HG03196 (cell line): ENCODE measurements around the gene BRD1.
"Not testable (repeated sequence)": the region's sequence is repeated elsewhere in the genome, so short reads cannot be mapped to it uniquely, and the experiment has no call there.

Experiments
- ATAC-seq: cut with Tn5 transposase; IDR thresholded peaks from one replicate; pipeline ENCODE4 v1.9.1; 2021; ENCODE audit not compliant: unreplicated experiment

Gene BRD1

DNA sequence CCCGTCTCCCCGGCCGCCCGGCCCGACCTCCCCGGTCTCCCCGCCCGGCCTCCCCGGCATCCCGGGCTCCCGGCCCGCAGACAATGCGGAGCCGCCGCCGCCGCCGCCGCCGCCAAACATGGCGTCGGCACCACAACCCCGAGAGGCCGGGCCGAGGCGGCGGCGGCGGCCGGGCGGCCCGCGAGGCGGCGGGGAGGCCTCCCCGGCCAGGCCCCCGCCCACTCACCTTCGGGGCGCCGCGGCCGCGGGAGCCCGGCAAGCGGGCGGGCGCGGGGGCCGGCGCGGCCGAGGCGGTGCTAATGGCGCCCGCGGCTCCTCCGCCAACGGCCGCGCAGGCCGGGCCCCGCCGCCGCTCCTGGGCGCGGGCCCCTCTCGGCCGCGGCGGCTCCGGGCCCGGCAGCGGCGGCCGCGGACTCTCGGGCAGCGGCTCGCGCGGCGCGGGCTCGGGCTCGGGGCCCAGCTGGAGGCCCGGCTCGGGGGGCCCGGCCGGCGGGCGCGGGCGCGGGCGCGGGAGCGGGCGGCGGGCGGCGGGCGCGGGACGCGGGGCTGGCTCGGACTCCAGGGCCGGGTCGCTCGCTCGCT lies 311 bp downstream of the BRD1 start:
- no peak for ATAC-seq

DNA sequence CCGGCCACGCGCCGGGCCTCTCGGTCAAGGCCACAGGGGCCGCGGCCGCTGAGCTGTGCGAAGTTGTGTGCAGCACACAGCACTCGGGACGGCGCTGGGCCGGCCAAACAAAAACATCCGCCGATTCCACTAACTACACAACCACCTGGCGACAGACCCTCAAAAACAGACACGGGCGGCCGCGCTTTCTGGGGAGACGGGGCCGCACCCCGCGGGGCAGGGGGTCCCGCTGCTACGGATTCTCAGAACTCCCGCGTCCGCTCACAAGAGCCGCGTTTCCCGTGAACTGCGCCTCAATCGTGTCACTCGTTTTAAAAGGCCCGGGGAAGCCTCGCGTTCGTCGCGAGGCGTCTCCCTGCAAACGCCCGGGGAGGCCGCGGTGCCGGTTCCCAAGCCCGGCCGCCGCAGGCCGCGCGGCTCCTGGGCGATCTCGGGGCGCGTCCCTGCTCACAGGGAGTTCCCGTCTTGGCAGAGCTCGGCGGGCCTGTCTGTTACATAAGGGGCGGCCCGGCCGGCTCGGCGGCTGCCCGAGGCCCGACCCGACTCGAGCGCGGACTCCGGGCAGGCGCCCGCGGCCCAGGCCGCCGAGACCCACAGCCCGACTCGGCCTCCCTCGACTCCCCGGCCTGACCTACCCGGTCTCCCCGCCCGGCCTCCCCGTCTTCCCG lies 936 bp downstream of the BRD1 start:
- ATAC-seq, result no peak

- ATAC-seq, result no peak
These were observed 1.6 kb downstream of the BRD1 start for GRCh38 chr22:49825944-49826602.

GRCh38 chr22:49825436-49825835 lies 2.2 kb downstream of the BRD1 start:
- no peak for ATAC-seq

- ATAC-seq, result no peak
These were observed 2.7 kb downstream of the BRD1 start for GRCh38 chr22:49824936-49825335.

DNA sequence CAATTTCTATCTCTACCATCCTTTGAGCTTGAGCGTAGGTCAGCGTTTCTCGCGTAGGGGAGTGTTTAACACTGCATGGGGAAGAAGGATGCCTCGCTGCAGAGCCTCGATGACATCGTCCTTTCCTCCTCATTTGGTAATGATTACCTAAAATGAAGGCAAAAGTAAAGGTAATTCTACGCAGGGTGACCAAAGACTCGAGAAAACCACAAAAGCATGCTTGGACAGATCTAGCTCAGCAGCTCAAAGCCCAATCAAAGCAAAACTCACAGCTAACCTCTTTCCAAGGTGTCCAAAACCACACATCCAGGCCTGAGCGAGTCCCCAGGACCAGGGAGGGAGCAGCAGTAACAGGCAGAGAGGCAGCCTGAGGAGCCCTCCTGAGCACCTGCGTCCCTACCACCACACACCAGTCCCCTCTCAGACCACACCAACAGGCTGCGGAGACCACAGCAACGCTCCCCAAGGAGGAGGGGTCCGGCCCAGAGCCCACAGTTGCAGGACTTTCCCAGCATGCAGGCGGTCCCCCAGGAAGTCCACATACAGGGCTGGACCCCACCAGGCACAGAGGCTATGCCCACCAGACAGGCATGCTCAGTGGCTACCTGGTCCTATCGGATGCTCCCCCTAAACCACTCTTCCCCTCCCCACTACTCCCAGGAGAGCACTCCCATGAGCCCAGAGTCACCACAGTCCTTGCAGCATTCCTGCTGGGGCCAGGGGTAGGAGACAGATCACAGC lies 3.3 kb downstream of the BRD1 start:
- ATAC-seq, result no peak

- no peak for ATAC-seq
These were observed 4.2 kb downstream of the BRD1 start for GRCh38 chr22:49823289-49824045.

GRCh38 chr22:49821741-49822140 lies 5.9 kb downstream of the BRD1 start:
- not testable (repeated sequence) for ATAC-seq

GRCh38 chr22:49820984-49821383 lies 6.7 kb downstream of the BRD1 start:
- no peak for ATAC-seq

- ATAC-seq, result no peak
These were observed 10.3 kb downstream of the BRD1 start for GRCh38 chr22:49817359-49817758.

DNA sequence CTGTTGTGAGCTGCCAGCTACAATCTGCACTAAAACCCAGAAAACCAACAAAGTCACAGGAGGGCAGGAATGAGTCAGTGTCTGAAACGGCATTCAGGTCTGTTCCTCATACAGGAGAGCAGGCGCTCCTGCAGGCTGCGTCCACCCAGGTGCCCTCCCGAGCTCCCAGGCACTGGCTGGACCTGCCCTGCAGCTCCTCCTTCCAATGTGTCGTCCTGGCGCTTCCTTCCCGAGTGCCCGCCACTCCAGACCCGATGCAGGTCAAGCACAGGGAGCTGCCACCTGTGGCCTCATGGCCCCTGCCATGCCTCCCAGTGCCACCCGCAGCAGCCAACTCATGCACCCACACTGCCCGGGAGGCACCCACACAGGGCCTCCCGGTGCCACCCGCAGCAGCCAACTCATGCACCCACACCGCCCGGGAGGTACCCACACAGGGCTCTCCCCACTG lies 12.0 kb downstream of the BRD1 start:
- no peak for ATAC-seq

GRCh38 chr22:49814856-49815255 lies 12.8 kb downstream of the BRD1 start:
- ATAC-seq, result no peak

- ATAC-seq, result no peak
These were observed 13.4 kb downstream of the BRD1 start for GRCh38 chr22:49814164-49814686.

DNA sequence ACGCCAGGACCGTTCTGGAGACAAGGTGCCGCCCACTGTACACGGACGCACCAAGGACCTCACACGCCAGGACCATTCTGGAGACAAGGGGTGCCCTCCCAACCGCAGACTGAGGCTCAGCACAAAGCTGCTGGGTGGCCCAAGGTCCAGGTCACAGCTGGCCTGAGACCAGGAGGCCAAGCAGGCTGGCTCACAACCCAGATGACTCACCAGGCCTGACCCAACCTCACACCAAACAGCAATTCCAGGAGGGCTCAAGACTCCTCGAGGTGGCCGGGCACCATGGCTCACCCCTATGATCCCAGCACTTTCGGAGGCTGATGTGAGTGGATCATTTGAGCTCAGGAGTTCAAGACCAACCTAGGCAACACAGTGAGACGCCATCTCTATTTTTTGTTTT lies 14.8 kb downstream of the BRD1 start:
- no peak for ATAC-seq

DNA sequence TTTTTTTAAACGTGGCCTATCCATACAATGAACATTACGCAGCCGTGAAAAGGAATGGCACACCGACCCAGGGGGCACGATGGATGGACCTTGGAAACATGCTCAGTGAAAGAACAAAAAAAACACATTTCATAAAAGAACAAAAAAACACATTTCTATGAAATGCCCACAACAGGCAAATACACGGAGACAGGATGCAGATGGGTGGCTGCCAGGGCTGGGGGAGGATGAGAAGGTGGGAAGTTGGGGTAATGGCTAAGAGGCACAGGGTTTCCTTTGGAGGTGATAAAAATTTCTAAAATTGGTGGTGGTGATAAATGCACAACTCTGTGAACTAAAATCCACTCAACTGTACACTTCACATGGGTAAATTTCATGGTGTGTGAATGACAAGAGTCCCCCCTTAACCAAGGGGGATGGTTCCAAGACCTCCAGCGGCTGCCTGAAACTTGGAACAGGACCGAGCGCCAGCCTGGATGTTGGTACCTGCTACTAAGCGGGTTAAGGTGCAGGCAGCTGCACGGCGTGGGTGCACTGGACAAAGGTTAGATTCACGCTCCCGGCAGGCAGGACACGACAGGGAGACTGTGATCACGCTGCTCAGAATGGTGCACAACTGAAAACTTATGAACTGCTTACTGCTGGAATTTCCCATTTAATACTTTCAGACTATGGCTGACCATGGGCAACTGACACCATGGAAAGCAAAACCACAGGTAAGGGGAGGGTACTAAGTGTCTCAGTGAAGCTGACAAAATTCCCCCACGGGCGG lies 16.5 kb downstream of the BRD1 start:
- no peak for ATAC-seq

GRCh38 chr22:49810363-49811019 lies 17.2 kb downstream of the BRD1 start:
- ATAC-seq, result no peak

GRCh38 chr22:49807780-49808708 lies 19.6 kb downstream of the BRD1 start:
- no peak for ATAC-seq

- no peak for ATAC-seq
These were observed 20.5 kb downstream of the BRD1 start for GRCh38 chr22:49807129-49807528.
